ENCODE measurements around the gene BSG.

DNA sequence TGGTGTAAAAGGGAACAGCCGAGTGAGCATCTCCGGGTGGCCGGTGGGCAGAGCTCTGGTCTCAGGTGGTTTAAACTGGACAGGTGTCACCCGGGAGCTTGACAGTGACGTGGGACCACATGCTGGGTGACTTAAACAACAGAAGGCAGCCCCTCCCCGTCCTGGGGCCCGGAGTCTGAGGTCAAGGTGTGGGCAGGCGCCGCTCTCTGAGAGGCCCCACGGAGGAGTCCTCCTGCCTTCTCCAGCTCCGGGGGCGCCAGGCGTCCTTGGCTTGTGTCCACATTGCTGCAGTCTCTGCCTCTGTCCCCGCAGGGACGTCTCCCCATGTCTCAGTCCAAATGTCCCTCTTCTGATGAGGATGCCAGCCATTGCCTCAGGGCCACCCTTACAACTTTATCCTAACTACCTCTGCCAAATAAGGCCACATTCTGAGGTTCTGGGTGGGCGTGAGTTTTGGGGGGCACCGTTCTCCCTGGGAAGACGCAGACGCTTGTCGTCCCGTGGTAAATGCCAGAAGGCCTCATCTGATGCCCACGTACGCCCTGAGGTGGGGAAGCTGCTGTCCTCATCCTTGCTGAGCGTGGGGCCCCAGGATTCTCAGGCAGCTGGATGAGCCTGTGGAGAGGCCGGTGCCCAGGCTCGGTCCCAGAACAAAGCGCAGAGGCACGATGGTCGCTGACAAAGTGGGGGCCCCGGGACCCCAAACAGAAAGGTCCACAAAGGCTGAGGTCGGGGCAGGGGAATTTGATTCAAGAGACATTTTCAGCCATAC, 15.6 kb upstream of the BSG start:
- no peak for TF ChIP-seq POLR2A (IDR thresholded peaks at IDR 0.05)
- no peak for TF ChIP-seq CTCF (IDR thresholded peaks at IDR 0.05)
